K562 treated with DMSO at 1 percent for 4 hours (cell line): Measurements from ENCODE around the gene C12orf42. TPM values are rescaled to one million over a fixed set of nuclear protein-coding genes. Genes with fewer than 3 reads are reported as not detected.

Experiments
- total RNA-seq: library from RNA; unstranded; fragments of 300-600 nt; gene quantifications from 2 replicates; pipeline ENCODE4 v1.2.3, GENCODE V29; 2022; ENCODE audit not compliant: insufficient read depth

C12orf42 gene
- not detected in 2 replicates for total RNA-seq

GRCh38 chr12:103495469-103496456 is at the start of gene C12orf42:
C12orf42 (minus strand) TSS chr12:103495968; CDS start chr12:103478426, 17,542 bp downstream.

Other genes with a start within 250 kb of the C12orf42 start
- gene STAB2, start 91.3 kb upstream of the C12orf42 start, total RNA-seq, result not detected in 2 replicates